Fibroblast of lung (primary cell): Measurements from ENCODE around the gene AKAP8. TPM values are rescaled to one million over a fixed set of nuclear protein-coding genes. Genes with fewer than 3 reads are reported as not detected.

Experiments
- DNase-seq, 2 donors: peaks; one replicate each; pipeline versions ENCODE4 v3.0.0 to v3.0.0-alpha.2; 2010; ENCODE audit warnings: low read depth in 2 of 2
- H2AFZ ChIP-seq: 2 replicates; pipeline ENCODE4 v1.5.1; 2012; ENCODE audit warnings: low read length, control low read depth, inconsistent platforms
- H3K27ac ChIP-seq: 2 replicates; pipeline ENCODE4 v1.5.1; 2011; ENCODE audit warnings: low read length, control low read depth; ENCODE audit not compliant: insufficient read depth
- H3K27me3 ChIP-seq: 2 replicates; pipeline ENCODE4 v1.5.1; 2011; ENCODE audit warnings: mild to moderate bottlenecking, low read length; ENCODE audit not compliant: control insufficient read depth, insufficient read depth
- H3K36me3 ChIP-seq: 2 replicates; pipeline ENCODE4 v1.5.1; 2011; ENCODE audit warnings: low read length; ENCODE audit not compliant: control insufficient read depth, insufficient read depth
- H3K4me1 ChIP-seq: 2 replicates; pipeline ENCODE4 v1.5.1; 2011; ENCODE audit warnings: low read length; ENCODE audit not compliant: control insufficient read depth, insufficient read depth; ENCODE audit errors: extremely low read depth
- H3K4me2 ChIP-seq: 2 replicates; pipeline ENCODE4 v1.5.1; 2011; ENCODE audit warnings: low read length, control low read depth; ENCODE audit not compliant: insufficient read depth; ENCODE audit errors: extremely low read depth
- H3K4me3 ChIP-seq, 4 experiments: fragments of 200-600 bp in 1 of 4; sonication (generic) in 1 of 4; replicated peaks in 1 of 4; 2 replicates each; pipeline ENCODE4 v1.5.1; 2011 to 2016; ENCODE audit warnings: low read length in 4 of 4, low read depth in 3 of 4, mild to moderate bottlenecking in 3 of 4, control low read depth in 2 of 4, inconsistent platforms in 1 of 4, mixed read lengths in 1 of 4; ENCODE audit not compliant: insufficient read depth in 1 of 4; ENCODE audit errors: control extremely low read depth in 1 of 4
- H3K79me2 ChIP-seq: 2 replicates; pipeline ENCODE4 v1.5.1; 2012; ENCODE audit warnings: mild to moderate bottlenecking, low read length, inconsistent platforms; ENCODE audit not compliant: control insufficient read depth, insufficient read depth
- H3K9ac ChIP-seq: 2 replicates; pipeline ENCODE4 v1.5.1; 2011; ENCODE audit warnings: mild to moderate bottlenecking, low read length, control low read depth; ENCODE audit not compliant: insufficient read depth
- H3K9me3 ChIP-seq: 2 replicates; pipeline ENCODE4 v1.5.1; 2012; ENCODE audit warnings: low read depth, low read length; ENCODE audit not compliant: control insufficient read depth, insufficient read depth
- H4K20me1 ChIP-seq: 2 replicates; pipeline ENCODE4 v1.5.1; 2011; ENCODE audit warnings: low read length; ENCODE audit not compliant: control insufficient read depth, insufficient read depth; ENCODE audit errors: extremely low read depth
- EZH2 ChIP-seq: IDR thresholded peaks from 2 replicates; pipeline ENCODE4 v1.5.1; 2012; ENCODE audit warnings: low read length, control low read depth, mild to moderate bottlenecking; ENCODE audit errors: missing control alignments
- polyA plus RNA-seq, 2 donors: library from polyadenylated mRNA; depleted of rRNA in 1 of 2; stranded (reverse) in 1 of 2; unstranded in 1 of 2; fragments of >200 nt; gene quantifications; 2 replicates each; pipeline ENCODE4 v1.2.1, GENCODE V29; 2011 to 2012; ENCODE audit warnings: missing spikeins in 1 of 2
- total RNA-seq: library from RNA; depleted of rRNA; stranded (reverse); fragments of >200 nt; gene quantifications from 2 replicates; pipeline ENCODE4 v1.2.1, GENCODE V29; 2014
- TF ChIP-seq, protein P1 (sequence below), 2 donors: IDR thresholded peaks in 1 of 2; conservative IDR thresholded peaks in 1 of 2; 1 replicate in 1 of 2; 2 replicates in 1 of 2; pipeline ENCODE4 v1.5.1; 2011 to 2012; ENCODE audit warnings: low read length in 2 of 2, control low read depth in 1 of 2, inconsistent platforms in 1 of 2, low read depth in 1 of 2, mild to moderate bottlenecking in 1 of 2

The AKAP8 gene
- total and polyA plus RNA-seq, 2 donors (not counting 1 experiment from before 2014, with no cell fraction given): 9.9 to 13.0 TPM

- no peak for DNase-seq
- TF ChIP-seq, protein P1, sequence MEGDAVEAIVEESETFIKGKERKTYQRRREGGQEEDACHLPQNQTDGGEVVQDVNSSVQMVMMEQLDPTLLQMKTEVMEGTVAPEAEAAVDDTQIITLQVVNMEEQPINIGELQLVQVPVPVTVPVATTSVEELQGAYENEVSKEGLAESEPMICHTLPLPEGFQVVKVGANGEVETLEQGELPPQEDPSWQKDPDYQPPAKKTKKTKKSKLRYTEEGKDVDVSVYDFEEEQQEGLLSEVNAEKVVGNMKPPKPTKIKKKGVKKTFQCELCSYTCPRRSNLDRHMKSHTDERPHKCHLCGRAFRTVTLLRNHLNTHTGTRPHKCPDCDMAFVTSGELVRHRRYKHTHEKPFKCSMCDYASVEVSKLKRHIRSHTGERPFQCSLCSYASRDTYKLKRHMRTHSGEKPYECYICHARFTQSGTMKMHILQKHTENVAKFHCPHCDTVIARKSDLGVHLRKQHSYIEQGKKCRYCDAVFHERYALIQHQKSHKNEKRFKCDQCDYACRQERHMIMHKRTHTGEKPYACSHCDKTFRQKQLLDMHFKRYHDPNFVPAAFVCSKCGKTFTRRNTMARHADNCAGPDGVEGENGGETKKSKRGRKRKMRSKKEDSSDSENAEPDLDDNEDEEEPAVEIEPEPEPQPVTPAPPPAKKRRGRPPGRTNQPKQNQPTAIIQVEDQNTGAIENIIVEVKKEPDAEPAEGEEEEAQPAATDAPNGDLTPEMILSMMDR (conservative IDR thresholded peaks at IDR 0.05 in 1 of 2, IDR thresholded peaks at IDR 0.05 in 1 of 2; ENCODE audit: low read depth in 1 of 2, low read length in 2 of 2): no peak
- TF ChIP-seq EZH2: no peak
- Histone ChIP-seq H3K79me2 (peaks cover 64% of the 10 kb centered on the region), H3K4me3 (no peak overlapping the region), H3K4me1 (peaks cover 12% of the 10 kb centered on the region), H2AFZ (no peak overlapping the region), H4K20me1 (peaks cover 2% of the 10 kb centered on the region), H3K9ac (no peak overlapping the region), H3K4me2 (no peak overlapping the region), H3K27ac (no peak overlapping the region), H3K27me3 (no peaks in the 10 kb centered on the region), H3K9me3 (no peaks in the 10 kb centered on the region), H3K36me3 (peaks cover 30% of the 10 kb centered on the region)
These were observed 5.9 kb downstream of the AKAP8 start for GRCh38 chr19:15373644-15374043.

DNA sequence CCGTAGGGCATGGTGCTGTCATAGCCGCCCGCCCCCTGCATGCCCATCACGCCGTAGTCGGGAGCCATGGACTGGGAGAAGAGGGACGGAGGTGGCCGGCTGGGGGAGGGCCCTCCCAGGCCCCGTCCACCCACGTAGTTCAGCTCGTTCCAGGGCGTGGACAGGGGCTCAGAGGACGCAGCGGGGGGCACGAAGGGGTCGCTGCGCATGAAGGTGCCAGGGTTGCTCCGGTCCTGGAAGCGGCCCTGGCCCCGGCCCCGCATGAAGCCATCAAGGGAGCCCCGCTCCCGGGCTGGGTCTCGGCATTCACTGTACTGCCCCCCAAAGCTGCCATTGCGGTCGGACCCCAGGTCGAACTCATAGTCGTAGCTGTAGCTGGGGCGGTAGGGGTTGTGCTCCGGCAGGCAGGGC lies 6.7 kb downstream of the AKAP8 start:
- no peaks in the 10 kb centered on the region for H3K27me3 ChIP-seq
- H3K9me3 ChIP-seq: no peaks in the 10 kb centered on the region
- no peak overlapping the region for H3K27ac ChIP-seq
- peaks cover 2% of the 10 kb centered on the region for H4K20me1 ChIP-seq
- no peak overlapping the region for H3K4me3 ChIP-seq
- H3K4me2 ChIP-seq: no peak overlapping the region
- H2AFZ ChIP-seq: no peak overlapping the region
- peaks cover 36% of the 10 kb centered on the region for H3K36me3 ChIP-seq
- no peak for DNase-seq
- H3K4me1 ChIP-seq: peaks cover 12% of the 10 kb centered on the region
- peaks cover 56% of the 10 kb centered on the region for H3K79me2 ChIP-seq
- no peak overlapping the region for H3K9ac ChIP-seq
- TF ChIP-seq, protein P1 (conservative IDR thresholded peaks at IDR 0.05 in 1 of 2, IDR thresholded peaks at IDR 0.05 in 1 of 2; ENCODE audit: low read depth in 1 of 2, low read length in 2 of 2): no peak
- TF ChIP-seq EZH2: no peak

DNA sequence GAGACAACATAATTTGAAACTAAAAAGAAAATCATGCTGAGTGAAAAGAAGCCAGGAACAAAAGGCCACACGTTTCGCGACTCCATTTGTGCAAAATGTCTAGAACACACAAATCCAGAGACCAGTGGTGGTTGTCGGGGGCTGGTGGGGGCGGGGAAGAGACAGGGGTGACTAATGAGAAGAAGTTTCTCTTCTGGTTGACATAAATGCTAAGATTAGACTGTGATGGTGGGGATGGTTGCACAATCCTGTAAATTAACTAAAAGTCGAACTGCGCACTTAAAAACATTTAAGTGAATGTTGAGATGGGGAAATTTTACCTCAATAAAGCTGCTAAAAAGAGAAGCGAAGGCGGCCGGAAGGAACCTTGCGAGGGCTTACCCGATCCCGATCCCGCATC lies 7.1 kb downstream of the AKAP8 start:
- H3K27ac ChIP-seq: no peak overlapping the region
- H3K9ac ChIP-seq: no peak overlapping the region
- no peak overlapping the region for H2AFZ ChIP-seq
- no peaks in the 10 kb centered on the region for H3K27me3 ChIP-seq
- H3K79me2 ChIP-seq: peaks cover 52% of the 10 kb centered on the region
- DNase-seq: no peak
- peaks cover 2% of the 10 kb centered on the region for H4K20me1 ChIP-seq
- H3K4me2 ChIP-seq: no peak overlapping the region
- no peaks in the 10 kb centered on the region for H3K9me3 ChIP-seq
- no peak overlapping the region for H3K4me3 ChIP-seq
- peaks cover 12% of the 10 kb centered on the region for H3K4me1 ChIP-seq
- H3K36me3 ChIP-seq: peaks cover 39% of the 10 kb centered on the region
- TF ChIP-seq, protein P1 (conservative IDR thresholded peaks at IDR 0.05 in 1 of 2, IDR thresholded peaks at IDR 0.05 in 1 of 2; ENCODE audit: low read depth in 1 of 2, low read length in 2 of 2): no peak
- TF ChIP-seq EZH2: no peak
